ENCODE data around the gene IL34.
A peak's percentile ranks its signal among the peaks of the same experiment; 100 is the strongest.

The IL34 gene

GRCh38 chr16:70684146-70685060 is 38.0 kb downstream of the IL34 start:
- peak overlapping the region; percentile 85 for H3K4me3 ChIP-seq (ENCODE audit: low read depth, low read length)
- TF ChIP-seq CTCF (IDR thresholded peaks at IDR 0.05; ENCODE audit: control insufficient read depth, extremely low read depth, insufficient read depth): no peak
- DNase-seq (ENCODE audit: low read depth): no peak

- no peak for TF ChIP-seq CTCF (IDR thresholded peaks at IDR 0.05; ENCODE audit: control insufficient read depth, extremely low read depth, insufficient read depth)
- H3K4me3 ChIP-seq (ENCODE audit: low read depth, low read length): peak overlapping the region; percentile 85
- DNase-seq (ENCODE audit: low read depth): no peak
These were observed 38.9 kb downstream of the IL34 start for GRCh38 chr16:70685061-70685937.

- H3K4me3 ChIP-seq (ENCODE audit: low read depth, low read length): peak within 1 kb of the TSS; percentile 85
- peak; percentile 32 for DNase-seq (ENCODE audit: low read depth)
- TF ChIP-seq CTCF (IDR thresholded peaks at IDR 0.05; ENCODE audit: control insufficient read depth, extremely low read depth, insufficient read depth): no peak
These were observed 39.6 kb downstream of the IL34 start, which contains the start of gene MTSS2 for GRCh38 chr16:70685938-70686375. TSS of gene MTSS2 (minus strand) at chr16:70686053. CDS start at chr16:70685791, 262 bp downstream.

GRCh38 chr16:70686376-70687101 is 40.2 kb downstream of the IL34 start:
- TF ChIP-seq CTCF (IDR thresholded peaks at IDR 0.05; ENCODE audit: control insufficient read depth, extremely low read depth, insufficient read depth): no peak
- peak overlapping the region; percentile 23; the same call in 1 of the 2 replicates for H3K4me3 ChIP-seq (ENCODE audit: low read depth, low read length)
- DNase-seq (ENCODE audit: low read depth): no peak

GRCh38 chr16:70687102-70687511 is 40.7 kb downstream of the IL34 start:
- DNase-seq (ENCODE audit: low read depth): no peak
- no peak for TF ChIP-seq CTCF (IDR thresholded peaks at IDR 0.05; ENCODE audit: control insufficient read depth, extremely low read depth, insufficient read depth)
- no peak overlapping the region for H3K4me3 ChIP-seq (ENCODE audit: low read depth, low read length)

- TF ChIP-seq CTCF (IDR thresholded peaks at IDR 0.05; ENCODE audit: control insufficient read depth, extremely low read depth, insufficient read depth): no peak
- no peak for DNase-seq (ENCODE audit: low read depth)
These were observed 41.4 kb downstream of the IL34 start for GRCh38 chr16:70687671-70688245.

More at GRCh38 chr16:70687671-70688245, 41.4 kb downstream of the IL34 start:
- H3K4me3 ChIP-seq (ENCODE audit: low read depth, low read length): no peak overlapping the region
